Measurements from ENCODE around the gene FAM184B.

- TF ChIP-seq, protein P1, sequence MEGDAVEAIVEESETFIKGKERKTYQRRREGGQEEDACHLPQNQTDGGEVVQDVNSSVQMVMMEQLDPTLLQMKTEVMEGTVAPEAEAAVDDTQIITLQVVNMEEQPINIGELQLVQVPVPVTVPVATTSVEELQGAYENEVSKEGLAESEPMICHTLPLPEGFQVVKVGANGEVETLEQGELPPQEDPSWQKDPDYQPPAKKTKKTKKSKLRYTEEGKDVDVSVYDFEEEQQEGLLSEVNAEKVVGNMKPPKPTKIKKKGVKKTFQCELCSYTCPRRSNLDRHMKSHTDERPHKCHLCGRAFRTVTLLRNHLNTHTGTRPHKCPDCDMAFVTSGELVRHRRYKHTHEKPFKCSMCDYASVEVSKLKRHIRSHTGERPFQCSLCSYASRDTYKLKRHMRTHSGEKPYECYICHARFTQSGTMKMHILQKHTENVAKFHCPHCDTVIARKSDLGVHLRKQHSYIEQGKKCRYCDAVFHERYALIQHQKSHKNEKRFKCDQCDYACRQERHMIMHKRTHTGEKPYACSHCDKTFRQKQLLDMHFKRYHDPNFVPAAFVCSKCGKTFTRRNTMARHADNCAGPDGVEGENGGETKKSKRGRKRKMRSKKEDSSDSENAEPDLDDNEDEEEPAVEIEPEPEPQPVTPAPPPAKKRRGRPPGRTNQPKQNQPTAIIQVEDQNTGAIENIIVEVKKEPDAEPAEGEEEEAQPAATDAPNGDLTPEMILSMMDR (IDR thresholded peaks at IDR 0.05; ENCODE audit: low read length), result no peak
- TF ChIP-seq EZH2 (optimal IDR thresholded peaks at IDR 0.05; ENCODE audit: low read depth, low read length), result no peak
Observed at GRCh38 chr4:17670423-17670822, 111.0 kb downstream of the FAM184B start.
